Right lobe of liver (tissue), 4 donors: ENCODE results near the gene RAP1B.

Experiments
- POLR2A ChIP-seq: fragments of 450-650 bp; IDR thresholded peaks from one replicate; pipeline ENCODE4 v1.6.1; 2017; ENCODE audit warnings: antibody characterized with exemption, mild to moderate bottlenecking
- TF ChIP-seq, protein P1 (sequence below), 4 donors: fragments of 200-600 bp in 3 of 4; fragments of 450-650 bp in 1 of 4; IDR thresholded peaks; one replicate each; pipeline versions ENCODE4 v1.5.1 to v1.8.0; 2016 to 2022; ENCODE audit warnings: antibody characterized with exemption in 4 of 4, mild to moderate bottlenecking in 2 of 4
- donor health status: DM: no; HTN: no; CAD: no.
- donor health status: DM: no; HTN: no; CAD: no.
- donor health status: DM: no; HTN: yes; CAD: no.

GRCh38 chr12:68648179-68648578 lies 37.5 kb downstream of the RAP1B start:
- no peak for TF ChIP-seq POLR2A
- TF ChIP-seq, protein P1, sequence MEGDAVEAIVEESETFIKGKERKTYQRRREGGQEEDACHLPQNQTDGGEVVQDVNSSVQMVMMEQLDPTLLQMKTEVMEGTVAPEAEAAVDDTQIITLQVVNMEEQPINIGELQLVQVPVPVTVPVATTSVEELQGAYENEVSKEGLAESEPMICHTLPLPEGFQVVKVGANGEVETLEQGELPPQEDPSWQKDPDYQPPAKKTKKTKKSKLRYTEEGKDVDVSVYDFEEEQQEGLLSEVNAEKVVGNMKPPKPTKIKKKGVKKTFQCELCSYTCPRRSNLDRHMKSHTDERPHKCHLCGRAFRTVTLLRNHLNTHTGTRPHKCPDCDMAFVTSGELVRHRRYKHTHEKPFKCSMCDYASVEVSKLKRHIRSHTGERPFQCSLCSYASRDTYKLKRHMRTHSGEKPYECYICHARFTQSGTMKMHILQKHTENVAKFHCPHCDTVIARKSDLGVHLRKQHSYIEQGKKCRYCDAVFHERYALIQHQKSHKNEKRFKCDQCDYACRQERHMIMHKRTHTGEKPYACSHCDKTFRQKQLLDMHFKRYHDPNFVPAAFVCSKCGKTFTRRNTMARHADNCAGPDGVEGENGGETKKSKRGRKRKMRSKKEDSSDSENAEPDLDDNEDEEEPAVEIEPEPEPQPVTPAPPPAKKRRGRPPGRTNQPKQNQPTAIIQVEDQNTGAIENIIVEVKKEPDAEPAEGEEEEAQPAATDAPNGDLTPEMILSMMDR (IDR thresholded peaks at IDR 0.05) = no peak
